ENCODE data around the gene TMCC3. TPM values are rescaled to one million over a fixed set of nuclear protein-coding genes. Genes with fewer than 3 reads are reported as not detected.

Gene TMCC3
- total and polyA plus RNA-seq, 2 experiments from 2014 or later, result 1.4 to 3.6 TPM

GRCh38 chr12:94684416-94685142 lies 34.2 kb upstream of the TMCC3 start:
- Histone ChIP-seq H4K20me1 (replicated peaks; ENCODE audit: insufficient read depth) (no peaks in the 10 kb centered on the region), H3K9me2 (ENCODE audit: insufficient read depth) (0 out of 2 replicates have a peak, but pooled peaks cover 5% of the 10 kb centered on the region), H3K79me2 (replicated peaks; ENCODE audit: insufficient read depth) (no peaks in the 10 kb centered on the region), H3K4me2 (no peak overlapping the region), H3K4me3 (no peak overlapping the region), H2AFZ (no peak overlapping the region), H3K27me3 (ENCODE audit: insufficient read depth) (no peaks in the 10 kb centered on the region), H3K36me3 (ENCODE audit: insufficient read depth) (no peaks in the 10 kb centered on the region), H3F3A (replicated peaks; ENCODE audit: low read depth) (no peaks in the 10 kb centered on the region), H3K4me1 (ENCODE audit: insufficient read depth) (peaks cover 7% of the 10 kb centered on the region), H3K27ac (ENCODE audit: low read depth) (no peak overlapping the region)
- no peak for TF ChIP-seq EZH2 (IDR thresholded peaks at IDR 0.05; ENCODE audit: low read depth, unreplicated experiment)
- TF ChIP-seq NANOG (IDR thresholded peaks at IDR 0.05; ENCODE audit: borderline replicate concordance), result no peak
- no peak for TF ChIP-seq REST (IDR thresholded peaks at IDR 0.05; ENCODE audit: unreplicated experiment)
- TF ChIP-seq JUNB (IDR thresholded peaks at IDR 0.05; ENCODE audit: unreplicated experiment), result no peak
- no peak for DNase-seq (ENCODE audit: low spot score)
- H3K4me1 Mint-ChIP-seq, result peaks cover 4% of the 10 kb centered on the region
- H3K4me3 Mint-ChIP-seq, result no peak overlapping the region
- no peak for ATAC-seq
- no peak overlapping the region for H3K27ac Mint-ChIP-seq
- peaks cover 7% of the 10 kb centered on the region for H3K9me3 Mint-ChIP-seq
- peaks cover 5% of the 10 kb centered on the region for H3K36me3 Mint-ChIP-seq (ENCODE audit: low read depth)
- peaks cover 1% of the 10 kb centered on the region for H3K27me3 Mint-ChIP-seq (ENCODE audit: insufficient read depth, low read depth, poor library complexity)

- ATAC-seq (peak; percentile 40; the same call in 2 of the 3 replicates), DNase-seq (ENCODE audit: low spot score) (peak; percentile 54)
- Mint-ChIP-seq H3K27ac (no peak overlapping the region), H3K4me1 (peaks cover 34% of the 10 kb centered on the region), H3K27me3 (ENCODE audit: insufficient read depth, low read depth, poor library complexity) (peaks cover 1% of the 10 kb centered on the region), H3K9me3 (peaks cover 7% of the 10 kb centered on the region), H3K36me3 (ENCODE audit: low read depth) (peaks cover 5% of the 10 kb centered on the region), H3K4me3 (no peak overlapping the region)
- no peaks in the 10 kb centered on the region for H3K27me3 ChIP-seq (ENCODE audit: insufficient read depth)
- peak overlapping the region; percentile 29; the same call in 1 of the 2 replicates for H3K4me2 ChIP-seq
- no peaks in the 10 kb centered on the region for H4K20me1 ChIP-seq (replicated peaks; ENCODE audit: insufficient read depth)
- TF ChIP-seq REST (IDR thresholded peaks at IDR 0.05; ENCODE audit: unreplicated experiment) (no peak), ETS1 (IDR thresholded peaks at IDR 0.05) (peak; percentile 64), ZNF331 (CRISPR knock-in tag; IDR thresholded peaks at IDR 0.05; ENCODE audit: low read depth) (no peak), ZNF114 (CRISPR knock-in tag; IDR thresholded peaks at IDR 0.05) (no peak), CTCF (conservative IDR thresholded peaks at IDR 0.05; ENCODE audit: low read depth in 2 of 2) (no peak), EZH2phosphoT487 (IDR thresholded peaks at IDR 0.05; ENCODE audit: unreplicated experiment) (no peak), STAT1 (IDR thresholded peaks at IDR 0.05; ENCODE audit: unreplicated experiment) (no peak), NANOG (IDR thresholded peaks at IDR 0.05; ENCODE audit: borderline replicate concordance) (no peak)
- 0 out of 2 replicates have a peak, but pooled peaks cover 2% of the 10 kb centered on the region for H3F3A ChIP-seq (replicated peaks; ENCODE audit: low read depth)
- H3K4me3 ChIP-seq, result no peak overlapping the region
- peaks cover 38% of the 10 kb centered on the region for H3K4me1 ChIP-seq (ENCODE audit: insufficient read depth)
- H2AFZ ChIP-seq, result no peak overlapping the region
- no peak overlapping the region for H3K27ac ChIP-seq (ENCODE audit: low read depth)
- H3K79me2 ChIP-seq (replicated peaks; ENCODE audit: insufficient read depth), result no peaks in the 10 kb centered on the region
- 0 out of 2 replicates have a peak, but pooled peaks cover 5% of the 10 kb centered on the region for H3K9me2 ChIP-seq (ENCODE audit: insufficient read depth)
- H3K36me3 ChIP-seq (ENCODE audit: insufficient read depth), result no peaks in the 10 kb centered on the region
Observed at GRCh38 chr12:94679554-94680195, 29.3 kb upstream of the TMCC3 start.

All from GM23338 (cell line).